Urinary bladder (tissue), 4 donors: Measurements from ENCODE around the gene ANKRD52. TPM values are rescaled to one million over a fixed set of nuclear protein-coding genes. Genes with fewer than 3 reads are reported as not detected.
A peak's percentile ranks its signal among the peaks of the same experiment; 100 is the strongest.

ENCODE experiments used
- DNase-seq: peaks from one replicate; pipeline ENCODE4 v3.0.0-alpha.2; 2015; ENCODE audit errors: extremely low spot score
- H3K27ac ChIP-seq: one replicate; pipeline ENCODE4 v1.5.1; 2013; ENCODE audit warnings: low read depth, mild to moderate bottlenecking, moderate library complexity
- H3K36me3 ChIP-seq: one replicate; pipeline ENCODE4 v1.6.1; 2013; ENCODE audit warnings: mild to moderate bottlenecking, moderate library complexity; ENCODE audit not compliant: insufficient read depth
- H3K4me1 ChIP-seq: one replicate; pipeline ENCODE4 v1.6.1; 2013; ENCODE audit warnings: mild to moderate bottlenecking, moderate library complexity; ENCODE audit not compliant: insufficient read depth
- H3K4me3 ChIP-seq: one replicate; pipeline ENCODE4 v1.5.1; 2013; ENCODE audit warnings: low read depth, low read length
- WGBS: extraction: QIAGEN DNeasy Blood & Tissue Kit; methylation state at CpG from one replicate; pipeline ENCODE4 v1.1.7; 2013; 5-methylcytosine and 5-hydroxymethylcytosine counted together
- polyA plus RNA-seq: library from polyadenylated mRNA; stranded (reverse); fragments of 200-250 nt; gene quantifications from one replicate; pipeline ENCODE4 v1.2.3, GENCODE V29; 2013
- total RNA-seq: library from RNA; depleted of rRNA; stranded (reverse); fragments of >200 nt; gene quantifications from one replicate; pipeline ENCODE4 v1.2.3, GENCODE V29; 2014
- donor health status: healthy with polysubstance abuse.
- donor health status: healthy.

ANKRD52 gene
- total and polyA plus RNA-seq, 2 donors, result 10.2 to 14.4 TPM

DNA sequence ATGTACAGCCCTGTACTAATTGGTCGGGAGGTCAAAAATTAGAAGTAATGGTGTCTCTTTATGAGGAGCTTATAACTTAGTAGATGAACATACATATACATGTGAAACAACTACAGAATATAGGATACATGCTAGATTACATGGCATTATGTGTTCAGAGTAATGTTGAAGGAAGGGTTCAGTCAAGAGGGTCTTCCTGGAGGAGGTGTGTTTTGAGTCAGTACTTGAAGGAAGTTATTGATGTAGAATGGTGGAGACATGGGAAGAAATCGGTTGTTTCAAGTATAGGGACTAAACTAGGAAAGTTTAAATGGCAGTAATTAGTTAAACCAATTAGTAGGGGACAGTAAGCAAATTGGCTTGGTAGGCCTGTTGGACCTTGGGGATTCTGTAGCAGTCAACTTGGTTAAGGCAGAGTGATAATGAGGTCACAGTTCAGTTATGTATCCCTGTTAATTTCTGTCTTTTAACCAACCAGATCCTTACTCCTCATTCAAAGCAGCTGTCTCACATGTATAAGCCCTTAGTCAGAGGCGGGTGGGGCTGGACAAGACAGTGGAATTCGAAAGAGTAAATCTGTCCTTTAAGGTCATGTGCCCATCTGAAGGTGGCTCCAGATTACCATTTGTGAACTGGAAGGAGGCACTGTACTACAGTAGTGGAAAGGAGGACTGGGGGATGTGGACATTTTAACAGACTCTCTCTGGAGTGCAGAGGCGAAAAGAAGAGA lies 3.5 kb upstream of the ANKRD52 start:
- H3K4me1 ChIP-seq, result no peaks in the 10 kb centered on the region
- WGBS, result 82% methylated on average over 5 of the region's 5 CpGs

DNA sequence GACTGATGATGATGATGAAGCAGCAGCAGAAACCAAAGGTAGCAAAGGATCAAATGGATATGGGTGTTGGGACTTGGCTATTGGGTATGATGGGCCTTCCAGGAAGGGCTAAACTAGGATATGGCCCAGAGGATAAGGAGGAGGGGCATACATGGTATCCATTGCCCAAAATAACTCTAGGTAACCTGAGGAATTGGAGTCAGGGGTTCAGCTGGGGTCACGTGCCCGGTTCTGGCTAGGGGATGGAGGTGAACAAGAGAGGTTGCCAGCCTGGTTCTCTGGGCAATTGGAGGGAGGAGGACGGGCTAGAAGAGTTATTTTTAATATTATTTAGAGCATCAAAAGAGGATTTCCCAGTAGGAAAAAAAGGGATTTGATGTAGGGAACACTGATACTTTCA lies 2.7 kb upstream of the ANKRD52 start:
- WGBS, result 89% methylated on average over 3 of the region's 3 CpGs
- Histone ChIP-seq H3K27ac (no peak overlapping the region), H3K4me1 (no peaks in the 10 kb centered on the region), H3K4me3 (no peak overlapping the region), H3K36me3 (no peaks in the 10 kb centered on the region)
- DNase-seq, result no peak

More for the DNA sequence above, 3.5 kb upstream of the ANKRD52 start:
- H3K27ac ChIP-seq, result no peak overlapping the region
- no peaks in the 10 kb centered on the region for H3K36me3 ChIP-seq
- DNase-seq, result no peak
- no peak overlapping the region for H3K4me3 ChIP-seq

DNA sequence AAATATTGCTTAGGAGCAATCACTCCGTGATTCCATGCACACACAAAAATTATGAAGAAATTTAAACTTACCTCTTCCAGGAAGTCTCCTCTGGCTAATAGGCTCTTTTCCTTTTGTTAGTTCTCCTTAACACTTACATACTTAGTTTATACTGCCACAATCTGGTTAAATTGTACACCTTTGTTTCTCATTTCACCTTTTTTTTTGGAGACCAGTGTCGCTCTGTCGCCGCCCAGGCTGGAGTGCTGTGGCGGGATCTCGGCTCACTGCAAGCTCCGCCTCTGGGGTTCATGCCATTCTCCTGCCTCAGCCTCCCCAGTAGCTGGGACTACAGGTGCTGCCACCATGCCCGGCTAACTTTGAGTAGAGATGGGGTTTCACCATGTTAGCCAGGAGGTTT lies 2.2 kb upstream of the ANKRD52 start:
- Histone ChIP-seq H3K4me3 (no peak overlapping the region), H3K36me3 (no peaks in the 10 kb centered on the region), H3K27ac (no peak overlapping the region), H3K4me1 (no peaks in the 10 kb centered on the region)
- DNase-seq, result no peak
- WGBS, result 89% methylated on average over 8 of the region's 8 CpGs

DNA sequence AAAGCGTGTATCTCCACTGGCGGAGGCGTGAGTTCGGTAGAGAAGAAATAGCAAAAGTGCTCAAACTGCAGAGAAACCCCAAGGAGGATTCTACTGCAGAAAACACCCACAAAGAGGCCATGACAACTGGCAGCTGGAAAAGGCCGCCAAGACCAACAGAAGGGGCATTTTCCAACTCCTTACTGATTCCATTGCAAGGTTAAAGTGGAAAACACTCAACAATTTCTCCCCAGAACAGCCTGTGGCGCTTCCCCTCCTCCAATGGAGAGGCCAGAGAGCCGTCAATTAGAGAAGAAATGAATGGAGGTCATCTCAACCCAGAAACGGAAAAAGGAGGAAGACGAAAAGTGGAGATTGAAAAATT lies 618 bp upstream of the ANKRD52 start:
- H3K27ac ChIP-seq, result peak overlapping the region; percentile 73
- DNase-seq, result no peak
- H3K36me3 ChIP-seq, result peaks cover 3% of the 10 kb centered on the region
- no peaks in the 10 kb centered on the region for H3K4me1 ChIP-seq
- 9% methylated on average over 9 of the region's 9 CpGs for WGBS
- H3K4me3 ChIP-seq, result peak overlapping the region; percentile 93

DNA sequence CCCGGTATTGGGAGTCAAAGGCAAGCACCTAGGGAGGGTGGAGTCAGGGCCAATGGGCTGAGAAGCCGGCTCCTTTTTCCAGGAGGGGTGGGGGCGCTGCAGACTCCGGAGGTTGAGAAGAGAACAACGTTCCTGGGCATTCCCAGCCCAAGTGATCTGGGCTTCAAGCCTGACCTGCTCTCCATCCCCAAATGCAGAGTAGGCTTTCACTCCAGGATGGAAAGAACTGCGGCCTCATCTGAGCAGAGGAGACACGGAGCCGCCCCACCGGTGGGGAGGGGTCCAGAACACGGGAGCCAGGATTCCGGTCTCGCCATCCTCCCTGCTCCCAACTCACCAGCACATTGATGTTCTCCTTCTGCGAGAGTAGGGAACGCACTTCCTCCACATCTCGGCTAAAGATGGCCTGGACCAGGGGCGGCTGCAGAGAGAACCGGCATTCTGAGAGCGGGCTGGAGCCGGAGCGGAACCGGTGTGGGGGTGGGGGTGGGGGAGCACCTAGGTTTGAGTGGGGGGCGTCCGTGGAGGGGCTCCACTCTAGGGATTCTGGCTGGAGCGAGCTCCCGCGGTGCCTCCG lies 605 bp downstream of the ANKRD52 start:
- under 1% methylated on average over 27 of the region's 27 CpGs for WGBS
- no peak for DNase-seq
- Histone ChIP-seq H3K36me3 (peaks cover 6% of the 10 kb centered on the region), H3K27ac (peak overlapping the region; percentile 55), H3K4me3 (peak overlapping the region; percentile 93), H3K4me1 (no peaks in the 10 kb centered on the region)

DNA sequence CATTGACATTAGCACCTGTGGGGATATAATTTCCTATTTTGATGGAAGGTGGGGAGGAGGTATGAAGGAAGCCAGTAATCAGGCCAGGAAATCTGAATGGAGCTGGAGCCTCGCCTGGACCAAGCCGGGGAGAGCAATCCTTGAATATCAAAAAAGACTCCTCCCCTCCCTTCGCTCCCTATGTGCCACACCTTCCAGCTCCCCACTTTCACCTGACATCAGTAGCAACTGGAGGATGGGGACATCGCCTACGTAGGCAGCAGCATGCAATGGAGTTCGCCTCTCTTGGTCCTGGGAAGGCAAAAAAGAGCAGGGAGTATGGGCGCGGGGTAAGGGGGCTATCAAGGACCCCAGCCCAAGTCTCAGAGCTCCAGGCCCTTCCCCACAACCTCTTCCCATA lies 1.1 kb downstream of the ANKRD52 start:
- 42% methylated on average over 8 of the region's 8 CpGs for WGBS
- Histone ChIP-seq H3K4me1 (no peaks in the 10 kb centered on the region), H3K4me3 (peak overlapping the region; percentile 93), H3K27ac (no peak overlapping the region), H3K36me3 (peaks cover 6% of the 10 kb centered on the region)
- no peak for DNase-seq

DNA sequence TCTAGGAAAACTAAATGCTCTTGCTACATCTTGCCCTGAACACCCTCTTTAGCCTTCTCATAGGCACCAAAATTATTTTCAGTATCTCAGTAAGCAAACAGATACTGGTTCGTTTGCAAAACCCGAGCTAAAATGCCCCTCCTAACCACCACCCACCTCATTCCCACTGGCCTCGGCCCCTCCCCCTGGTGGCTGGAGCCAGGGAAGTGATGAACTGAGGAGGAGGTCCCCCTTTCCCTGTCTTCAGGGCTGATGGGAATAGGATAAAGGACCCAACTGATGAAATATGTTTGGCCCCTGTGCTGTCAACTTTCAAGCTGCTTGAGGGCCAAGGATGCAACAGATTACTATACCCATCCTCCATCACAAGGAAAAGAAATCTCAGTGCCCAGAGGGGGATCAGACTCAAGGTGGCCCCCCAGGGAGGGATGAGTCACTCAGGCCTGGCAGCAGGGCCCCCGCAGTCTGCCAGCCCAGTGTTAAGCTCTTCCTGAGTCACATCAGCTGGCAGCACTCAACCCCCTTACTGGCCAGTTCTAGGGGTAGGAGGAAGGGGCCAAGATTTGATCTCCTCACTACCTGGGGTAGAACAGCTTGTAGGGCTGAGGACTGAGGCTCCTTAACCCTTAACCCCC lies 1.7 kb downstream of the ANKRD52 start:
- Histone ChIP-seq H3K36me3 (peaks cover 10% of the 10 kb centered on the region), H3K4me1 (no peaks in the 10 kb centered on the region), H3K27ac (no peak overlapping the region), H3K4me3 (no peak overlapping the region)
- DNase-seq, result no peak
- 29% methylated on average over 4 of the region's 4 CpGs for WGBS

DNA sequence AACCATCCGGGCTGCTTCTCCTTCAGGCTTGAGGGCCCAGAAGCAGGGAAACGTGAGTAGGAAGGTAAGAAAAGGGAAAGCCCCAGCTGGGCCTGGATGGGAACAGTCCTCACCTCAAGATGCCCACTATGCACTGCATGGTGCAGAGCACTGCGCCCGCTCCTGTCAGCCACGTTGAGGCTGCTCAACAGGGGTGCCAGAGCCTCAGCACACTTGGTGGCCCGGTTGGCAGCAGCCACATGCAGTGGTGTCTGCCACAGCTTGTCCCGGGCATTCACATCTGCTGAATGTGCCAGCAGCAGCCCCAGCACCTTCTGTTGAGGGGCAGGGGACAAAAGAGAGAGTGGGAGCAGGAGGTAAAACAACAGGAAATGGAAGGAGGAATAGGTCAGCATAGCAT lies 2.5 kb downstream of the ANKRD52 start:
- Histone ChIP-seq H3K27ac (no peak overlapping the region), H3K36me3 (peaks cover 10% of the 10 kb centered on the region)
- no peak for DNase-seq

DNA sequence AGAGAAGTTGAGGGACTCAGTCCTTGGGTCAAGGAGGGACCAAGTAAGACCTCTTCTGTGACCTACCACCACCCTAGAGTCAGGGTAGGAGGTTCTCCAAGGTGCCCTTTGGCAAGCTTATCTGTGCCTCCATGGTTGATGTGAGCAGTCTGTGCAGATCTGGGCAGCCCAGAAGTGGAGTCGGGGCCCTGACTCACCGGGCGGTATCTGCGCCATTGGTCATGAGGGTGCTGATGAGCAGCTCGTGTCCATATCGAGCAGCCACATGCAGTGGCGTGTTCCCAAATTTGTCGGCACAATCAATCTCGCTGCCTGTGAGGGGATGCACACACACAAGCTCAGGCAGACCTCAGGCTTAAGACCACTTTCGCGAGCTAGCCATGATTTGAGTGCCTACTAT lies 5.1 kb downstream of the ANKRD52 start:
- Histone ChIP-seq H3K4me3 (no peak overlapping the region), H3K36me3 (peaks cover 11% of the 10 kb centered on the region), H3K4me1 (no peaks in the 10 kb centered on the region), H3K27ac (no peak overlapping the region)
- no peak for DNase-seq
- WGBS, result 95% methylated on average over 11 of the region's 11 CpGs

More for the DNA sequence above, 2.5 kb downstream of the ANKRD52 start:
- Histone ChIP-seq H3K4me1 (no peaks in the 10 kb centered on the region), H3K4me3 (no peak overlapping the region)
- 82% methylated on average over 7 of the region's 7 CpGs for WGBS

DNA sequence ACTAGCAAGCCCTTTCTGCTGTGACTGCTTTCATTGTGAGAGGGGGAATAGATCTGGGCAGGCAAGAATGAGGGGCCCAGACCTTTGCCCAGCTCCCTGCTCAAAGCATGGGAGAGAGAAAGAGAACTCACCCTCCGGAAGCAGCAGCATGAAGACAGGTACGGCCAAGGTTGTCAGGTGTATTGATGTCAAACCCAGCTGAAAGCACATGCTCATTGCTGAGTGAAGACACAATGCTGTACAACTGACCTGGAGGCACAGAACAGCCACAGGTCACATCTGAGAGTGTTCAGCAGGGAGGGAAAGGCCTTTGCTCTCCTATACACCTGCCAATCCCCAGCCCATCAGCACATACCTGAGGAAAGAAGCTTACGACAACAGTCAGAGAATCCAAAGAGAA lies 5.5 kb downstream of the ANKRD52 start:
- DNase-seq, result no peak
- H3K4me3 ChIP-seq, result no peak overlapping the region
- whole genome bisulfite sequencing, result 92% methylated on average over 3 of the region's 3 CpGs
- no peaks in the 10 kb centered on the region for H3K4me1 ChIP-seq
- H3K27ac ChIP-seq, result no peak overlapping the region
- H3K36me3 ChIP-seq, result peaks cover 13% of the 10 kb centered on the region

DNA sequence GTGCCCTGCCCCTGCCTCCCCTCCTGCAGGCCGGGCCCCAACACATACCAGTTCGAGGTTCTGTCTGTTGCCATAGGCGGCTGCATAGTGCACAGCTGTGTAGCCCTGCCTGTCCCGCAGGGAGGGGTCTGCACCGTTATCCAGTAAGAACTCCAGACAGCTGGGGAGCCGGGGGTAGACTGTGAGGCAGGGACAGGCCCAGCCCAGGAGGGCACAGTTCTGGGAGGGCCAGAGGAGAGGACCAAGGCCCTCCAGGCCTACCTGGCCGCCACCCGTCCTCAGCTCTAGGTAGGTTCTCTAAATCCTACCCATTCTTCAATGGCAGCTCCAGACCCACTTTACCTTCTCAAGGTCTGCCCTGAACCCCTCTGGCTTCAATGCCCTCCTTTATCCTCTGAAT lies 9.5 kb downstream of the ANKRD52 start:
- H3K4me1 ChIP-seq, result no peaks in the 10 kb centered on the region
- 90% methylated on average over 8 of the region's 8 CpGs for WGBS
- H3K36me3 ChIP-seq, result peaks cover 19% of the 10 kb centered on the region
- H3K27ac ChIP-seq, result no peak overlapping the region
- H3K4me3 ChIP-seq, result no peak overlapping the region
- no peak for DNase-seq

DNA sequence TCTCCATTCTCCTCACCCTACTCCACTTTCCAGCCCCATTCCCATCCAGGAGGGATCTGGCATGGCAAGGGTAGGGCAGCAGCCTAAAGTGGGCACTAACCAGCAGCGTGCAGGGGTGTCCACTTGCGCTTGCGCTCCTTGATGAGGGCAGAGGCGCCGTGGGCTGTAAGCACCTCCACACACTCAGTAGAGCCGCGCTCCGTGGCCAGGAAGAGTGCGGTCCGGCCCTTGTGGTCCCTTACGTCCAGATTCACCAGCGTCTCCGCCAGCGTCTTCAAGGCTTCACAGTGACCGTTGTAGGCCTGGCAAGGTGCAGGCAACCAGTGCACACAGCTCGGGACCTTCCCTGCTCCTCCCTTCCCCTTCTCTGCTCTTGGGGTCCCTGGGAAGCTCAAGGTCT lies 10.3 kb downstream of the ANKRD52 start:
- DNase-seq, result no peak
- Histone ChIP-seq H3K4me1 (no peaks in the 10 kb centered on the region), H3K4me3 (no peak overlapping the region), H3K36me3 (peaks cover 16% of the 10 kb centered on the region), H3K27ac (no peak overlapping the region)
- 92% methylated on average over 16 of the region's 16 CpGs for WGBS

DNA sequence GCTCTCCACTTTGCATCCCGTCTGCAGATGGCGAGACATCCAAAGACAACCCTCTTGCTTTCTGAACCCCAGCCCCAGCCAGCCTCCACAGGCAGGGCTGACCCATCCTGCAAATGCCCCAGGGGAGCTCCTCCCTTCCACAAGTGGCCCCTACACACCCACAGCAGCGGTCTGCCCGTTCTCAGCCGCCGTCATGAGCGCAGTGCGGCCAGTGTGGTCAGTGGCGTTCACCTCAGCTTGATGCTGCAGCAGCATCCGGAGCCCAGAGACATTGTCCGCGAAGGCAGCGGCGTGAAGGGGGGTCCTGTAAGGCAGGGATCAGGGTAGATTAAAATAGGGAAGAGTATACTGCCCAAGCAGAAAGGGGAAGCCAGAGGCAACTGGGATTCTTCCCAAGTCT lies 13.7 kb downstream of the ANKRD52 start:
- H3K4me3 ChIP-seq, result no peak overlapping the region
- DNase-seq, result no peak
- H3K36me3 ChIP-seq, result peaks cover 11% of the 10 kb centered on the region
- no peaks in the 10 kb centered on the region for H3K4me1 ChIP-seq
- H3K27ac ChIP-seq, result no peak overlapping the region
- 94% methylated on average over 14 of the region's 14 CpGs for WGBS

DNA sequence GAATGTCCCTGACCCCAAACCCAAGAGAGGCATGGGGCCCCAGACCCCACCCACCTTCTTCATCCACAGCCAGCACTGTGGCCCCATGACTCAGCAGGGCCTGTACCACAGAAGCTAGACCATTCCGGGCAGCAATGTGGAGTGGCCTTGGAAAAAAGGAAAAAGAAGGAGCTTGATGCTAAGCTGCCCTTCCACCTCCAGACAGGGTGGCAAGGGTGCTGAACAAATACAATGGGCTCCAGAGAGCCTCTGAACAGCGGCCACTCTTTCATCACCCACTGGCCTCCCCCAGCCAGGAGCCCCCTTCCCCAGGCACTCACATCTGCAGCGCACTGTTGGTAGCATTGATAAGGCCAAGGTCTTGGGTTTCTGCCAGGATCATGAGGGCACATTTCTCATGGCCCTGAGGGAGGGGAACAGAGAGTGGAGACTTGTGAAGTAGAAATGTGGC lies 14.4 kb downstream of the ANKRD52 start:
- DNase-seq, result no peak
- Histone ChIP-seq H3K4me3 (no peak overlapping the region), H3K4me1 (no peaks in the 10 kb centered on the region), H3K36me3 (peaks cover 11% of the 10 kb centered on the region), H3K27ac (no peak overlapping the region)
- WGBS, result 63% methylated on average over 3 of the region's 3 CpGs
